ENCODE data around the gene DPEP2. TPM values are rescaled to one million over a fixed set of nuclear protein-coding genes. Genes with fewer than 3 reads are reported as not detected.

Gene DPEP2
- total and polyA plus RNA-seq, 8 donors = 0.32 to 4.0 (median 1.0) TPM; not detected in 2

GRCh38 chr16:67943256-67943618 lies 56.0 kb downstream of the DPEP2 start:
- Histone ChIP-seq H3K4me1 (no peaks in the 10 kb centered on the region), H3K9me3 (no peaks in the 10 kb centered on the region), H3K36me3 (peaks cover 4 to 41% (median 16%) of the 10 kb centered on the region in 3 donors), H3K4me3 (no peak overlapping the region), H3K27me3 (no peaks in the 10 kb centered on the region), H3K27ac (no peak overlapping the region)
- FAIRE-seq (no peak), ATAC-seq (no peak), DNase-seq (peak in 1 of 6 donors; percentile 63)
- TF ChIP-seq CTCF (IDR thresholded peaks at IDR 0.05) = no peak
- 82 to 84% methylated on average over 6 of the region's 6 CpGs for WGBS, 2 donors
- intact Hi-C loops (cut with DNase I) = no loop called here

DNA sequence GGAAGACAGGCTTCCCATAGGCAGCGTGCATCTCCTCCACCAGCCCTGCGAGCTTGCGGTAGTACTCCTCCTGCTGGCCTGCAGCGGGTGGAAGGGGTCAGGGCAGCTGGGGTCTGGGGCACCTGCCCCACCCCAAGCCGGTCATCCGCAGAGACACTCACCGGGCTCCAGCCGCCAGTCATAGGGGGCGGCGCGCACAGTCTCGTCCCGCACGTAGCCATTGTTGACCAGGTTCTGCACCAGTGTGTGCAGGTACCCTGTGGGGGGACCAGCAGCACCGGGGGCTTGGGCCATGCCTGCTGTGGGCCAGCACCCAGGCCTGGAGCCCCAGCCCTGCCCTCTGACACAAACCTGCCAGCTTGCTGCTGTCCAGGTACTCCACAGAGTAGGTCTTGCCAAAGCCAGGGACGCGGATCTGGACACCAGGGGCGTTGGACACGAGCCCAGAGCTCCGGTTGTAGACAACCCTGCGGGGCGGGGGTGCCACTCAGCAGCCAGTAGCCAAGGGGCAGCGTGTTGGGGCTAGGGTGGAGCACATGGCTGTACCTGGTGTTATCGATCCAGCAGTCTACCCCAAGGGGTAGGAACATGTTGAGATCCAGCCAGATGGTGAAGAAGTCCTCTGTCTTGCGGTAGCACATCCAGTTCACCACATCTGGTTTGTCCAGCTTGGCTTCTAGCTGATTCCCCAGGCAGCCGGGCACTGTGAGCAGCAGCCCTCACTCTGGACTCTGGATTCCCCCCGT lies 56.6 kb downstream of the DPEP2 start:
- WGBS, 2 donors = 78 to 80% methylated on average over 26 to 27 of the region's 27 CpGs
- Histone ChIP-seq H3K4me1 (no peaks in the 10 kb centered on the region), H3K27ac (no peak overlapping the region), H3K4me3 (no peak overlapping the region), H3K36me3 (peaks cover 4 to 35% (median 16%) of the 10 kb centered on the region in 3 donors), H3K9me3 (no peaks in the 10 kb centered on the region), H3K27me3 (no peaks in the 10 kb centered on the region)
- intact Hi-C loops (cut with DNase I) = no loop called here
- ATAC-seq (peak in 1 of 4 donors; percentile 1), DNase-seq (peak in 1 of 6 donors; percentile 80), FAIRE-seq (no peak)
- TF ChIP-seq CTCF (IDR thresholded peaks at IDR 0.05) = no peak

- Histone ChIP-seq H3K4me1 (peaks cover 0 to 4% (median 0%) of the 10 kb centered on the region in 3 donors), H3K27ac (no peak overlapping the region), H3K36me3 (peaks cover under 1 to 30% (median 16%) of the 10 kb centered on the region in 3 donors), H3K9me3 (no peaks in the 10 kb centered on the region), H3K27me3 (no peaks in the 10 kb centered on the region), H3K4me3 (no peak overlapping the region)
- TF ChIP-seq CTCF (IDR thresholded peaks at IDR 0.05) = peak; percentile 35 to 65 (median 60)
- intact Hi-C loops (cut with DNase I) = no loop called here
- peak in 1 of 6 donors; percentile 74 for DNase-seq
- peak; percentile 36 to 71 (median 58) for ATAC-seq
- WGBS, 2 donors = 82% methylated on average over 6 of the region's 6 CpGs
- FAIRE-seq = no peak
Measured at GRCh38 chr16:67942200-67942509, 57.1 kb downstream of the DPEP2 start.

DNA sequence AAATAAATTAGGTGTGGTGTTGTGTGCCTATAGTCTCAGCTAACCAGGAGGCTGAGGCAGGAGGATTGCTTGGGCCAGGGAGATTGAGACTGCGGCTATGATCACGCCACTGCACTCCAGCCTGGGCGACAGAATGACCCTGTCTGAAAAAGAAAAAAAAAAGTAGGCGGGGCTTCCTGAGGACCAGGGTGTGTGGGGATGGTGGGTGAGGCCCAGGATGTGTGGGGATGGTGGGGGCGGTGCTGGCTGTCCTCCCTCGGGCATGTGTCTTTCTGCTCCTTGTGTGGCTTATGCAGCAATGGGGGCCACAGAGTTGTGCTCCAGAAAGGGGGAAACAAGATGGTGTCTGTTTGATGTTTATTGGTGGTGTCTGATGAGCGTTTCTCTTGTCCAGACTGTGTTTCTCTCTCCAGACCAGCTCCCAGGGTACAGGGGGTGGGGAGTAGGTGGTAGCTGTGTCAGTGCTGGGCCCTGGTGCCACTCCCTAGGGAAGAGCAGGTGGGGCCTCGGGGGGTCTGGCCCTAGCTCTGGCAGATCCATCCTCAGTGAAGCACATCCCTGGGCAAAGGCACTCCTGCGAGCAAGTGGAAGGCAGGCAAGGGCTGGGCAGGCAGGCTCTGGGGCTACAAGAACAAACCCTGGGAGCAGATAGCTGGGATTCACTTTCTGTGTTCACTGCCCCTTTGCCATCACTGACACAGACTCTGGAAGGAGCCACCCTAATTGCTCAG lies 57.6 kb downstream of the DPEP2 start:
- no peak overlapping the region for H3K27ac ChIP-seq

More for the DNA sequence above, 57.6 kb downstream of the DPEP2 start:
- Histone ChIP-seq H3K4me3 (no peak overlapping the region), H3K9me3 (no peaks in the 10 kb centered on the region), H3K36me3 (peaks cover 0 to 25% (median 14%) of the 10 kb centered on the region in 3 donors), H3K27me3 (no peaks in the 10 kb centered on the region), H3K4me1 (peaks cover 0 to 7% (median 0%) of the 10 kb centered on the region in 3 donors)
- TF ChIP-seq CTCF (IDR thresholded peaks at IDR 0.05) = no peak
- no peak for FAIRE-seq
- DNase-seq = peak in 1 of 6 donors; percentile 66
- 87 to 90% methylated on average over 9 of the region's 9 CpGs for WGBS, 2 donors
- intact Hi-C loops (cut with DNase I) = no loop called here
- ATAC-seq = no peak
